ENCODE results near the gene NUMB. TPM values are rescaled to one million over a fixed set of nuclear protein-coding genes. Genes with fewer than 3 reads are reported as not detected.

The NUMB gene
- total and polyA plus RNA-seq, 2 of the 4 experiments (the other 2 are of a cell fraction): 45.9 to 114 TPM

DNA sequence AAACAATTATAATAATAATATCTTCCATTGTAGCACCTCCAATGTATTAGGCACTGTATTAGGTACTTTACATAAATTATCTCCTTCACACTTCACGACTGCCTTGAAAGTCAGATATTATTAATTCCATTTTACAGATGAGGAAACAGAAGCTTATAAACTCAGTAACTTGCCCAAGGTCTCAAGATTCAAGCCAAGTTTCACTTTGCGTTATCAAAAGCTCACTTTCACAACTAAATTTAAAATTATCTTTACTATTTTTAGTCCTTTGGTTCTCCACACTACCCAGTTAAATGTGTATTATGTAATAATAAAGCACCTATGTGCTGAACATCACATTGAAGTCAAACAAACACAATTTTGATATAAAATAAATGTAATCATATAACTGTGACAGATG is 55.8 kb downstream of the NUMB start:
- no peak overlapping the region for H2BK20ac ChIP-seq (ENCODE audit: low read depth, low read length)
- no peak overlapping the region for H3K9ac ChIP-seq (ENCODE audit: low read depth, low read length)
- H3K4me3 ChIP-seq (ENCODE audit: insufficient read depth, low read depth, low read length): no peak overlapping the region
- ATAC-seq (ENCODE audit: low read depth) (no peak), DNase-seq (no peak)
- ChIA-PET CTCF (interaction anchor here (0.5 kb wide), 1 partner anchor 122 kb away, joined by 6 read pairs; no protein-coding TSS in a partner anchor), POLR2A (ENCODE audit: unreplicated experiment) (no interaction called here)
- H3K27me3 ChIP-seq (ENCODE audit: control insufficient read depth, insufficient read depth, low read length): no peaks in the 10 kb centered on the region
- no peaks in the 10 kb centered on the region for H3K9me3 ChIP-seq (ENCODE audit: control insufficient read depth, insufficient read depth, low read length)
- H2AK5ac ChIP-seq (ENCODE audit: low read depth, low read length): no peak overlapping the region
- H3K23ac ChIP-seq (ENCODE audit: low read depth, low read length): peak overlapping the region; percentile 46; the same call in 1 of the 2 replicates
- H3K4ac ChIP-seq (ENCODE audit: low read depth, low read length): no peak overlapping the region
- peaks cover 3% of the 10 kb centered on the region; the same call in 1 of the 2 replicates for H3K4me1 ChIP-seq (ENCODE audit: control insufficient read depth, insufficient read depth, low read length)
- H3K14ac ChIP-seq (replicated peaks; ENCODE audit: low read depth, low read length): no peak overlapping the region
- H4K20me1 ChIP-seq (ENCODE audit: insufficient read depth, low read length): peaks cover 43% of the 10 kb centered on the region; the same call in 1 of the 2 replicates
- no peak overlapping the region for H2BK15ac ChIP-seq (ENCODE audit: low read depth, low read length)
- no peak overlapping the region for H2BK5ac ChIP-seq (ENCODE audit: low read depth, low read length, poor library complexity, severe bottlenecking)
- in situ Hi-C loops (cut with MboI; ENCODE audit: low sequenced_read_pairs): no loop called here
- H3K18ac ChIP-seq (ENCODE audit: low read depth, low read length): no peak overlapping the region; the same call in 1 of the 2 replicates
- no peak overlapping the region for H3K56ac ChIP-seq (ENCODE audit: extremely low read depth, insufficient read depth, low read length)
- H3K36me3 ChIP-seq (ENCODE audit: control insufficient read depth, insufficient read depth, low read length): peaks cover 12% of the 10 kb centered on the region; the same call in 1 of the 2 replicates
- WGBS, 2 experiments (ENCODE audit: extremely low coverage in 2 of 2, insufficient read length in 1 of 2): no CpG with 5 or more reads among the region's 2 CpGs
- no peak overlapping the region for H2BK120ac ChIP-seq (ENCODE audit: low read depth, low read length)
- no peak overlapping the region for H3K4me2 ChIP-seq (ENCODE audit: low read depth, low read length)
- H4K5ac ChIP-seq (ENCODE audit: low read depth, low read length): no peak overlapping the region
- dilution Hi-C loops (cut with HindIII; ENCODE audit: low sequenced_read_pairs, unreplicated experiment): no loop called here
- no TSS peak for BruUV-seq (replicated peaks)
- peaks cover 5% of the 10 kb centered on the region for H3K9me1 ChIP-seq (ENCODE audit: insufficient read depth, low read length)
- H4K91ac ChIP-seq (ENCODE audit: insufficient read depth, low read depth, low read length): no peak overlapping the region
- no peak overlapping the region for H3K27ac ChIP-seq (ENCODE audit: insufficient read depth, low read length)
- H2AFZ ChIP-seq (replicated peaks; ENCODE audit: low read length, poor library complexity): no peak overlapping the region
- TF ChIP-seq, protein P1, sequence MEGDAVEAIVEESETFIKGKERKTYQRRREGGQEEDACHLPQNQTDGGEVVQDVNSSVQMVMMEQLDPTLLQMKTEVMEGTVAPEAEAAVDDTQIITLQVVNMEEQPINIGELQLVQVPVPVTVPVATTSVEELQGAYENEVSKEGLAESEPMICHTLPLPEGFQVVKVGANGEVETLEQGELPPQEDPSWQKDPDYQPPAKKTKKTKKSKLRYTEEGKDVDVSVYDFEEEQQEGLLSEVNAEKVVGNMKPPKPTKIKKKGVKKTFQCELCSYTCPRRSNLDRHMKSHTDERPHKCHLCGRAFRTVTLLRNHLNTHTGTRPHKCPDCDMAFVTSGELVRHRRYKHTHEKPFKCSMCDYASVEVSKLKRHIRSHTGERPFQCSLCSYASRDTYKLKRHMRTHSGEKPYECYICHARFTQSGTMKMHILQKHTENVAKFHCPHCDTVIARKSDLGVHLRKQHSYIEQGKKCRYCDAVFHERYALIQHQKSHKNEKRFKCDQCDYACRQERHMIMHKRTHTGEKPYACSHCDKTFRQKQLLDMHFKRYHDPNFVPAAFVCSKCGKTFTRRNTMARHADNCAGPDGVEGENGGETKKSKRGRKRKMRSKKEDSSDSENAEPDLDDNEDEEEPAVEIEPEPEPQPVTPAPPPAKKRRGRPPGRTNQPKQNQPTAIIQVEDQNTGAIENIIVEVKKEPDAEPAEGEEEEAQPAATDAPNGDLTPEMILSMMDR (conservative IDR thresholded peaks at IDR 0.05; ENCODE audit: low read depth, low read length): no peak
- TF ChIP-seq FOS (IDR thresholded peaks at IDR 0.05; ENCODE audit: low read depth, low read length) (no peak), RFX5 (IDR thresholded peaks at IDR 0.05; ENCODE audit: low read depth, low read length) (no peak), MAZ (IDR thresholded peaks at IDR 0.05; ENCODE audit: borderline replicate concordance, low read depth, low read length) (no peak), NFE2L2 (IDR thresholded peaks at IDR 0.05; ENCODE audit: low read depth, low read length) (no peak), MXI1 (IDR thresholded peaks at IDR 0.05; ENCODE audit: borderline replicate concordance, low read depth, low read length) (no peak), SMC3 (IDR thresholded peaks at IDR 0.05; ENCODE audit: low read depth, low read length) (no peak), RCOR1 (IDR thresholded peaks at IDR 0.05; ENCODE audit: insufficient replicate concordance, low read length) (no peak), BHLHE40 (IDR thresholded peaks at IDR 0.05; ENCODE audit: low read depth, low read length) (no peak), MAFK (IDR thresholded peaks at IDR 0.05; ENCODE audit: low read depth, low read length) (no peak), POLR2A (IDR thresholded peaks at IDR 0.05; ENCODE audit: low read depth, low read length) (no peak)
- TF ChIP-seq, protein P2, sequence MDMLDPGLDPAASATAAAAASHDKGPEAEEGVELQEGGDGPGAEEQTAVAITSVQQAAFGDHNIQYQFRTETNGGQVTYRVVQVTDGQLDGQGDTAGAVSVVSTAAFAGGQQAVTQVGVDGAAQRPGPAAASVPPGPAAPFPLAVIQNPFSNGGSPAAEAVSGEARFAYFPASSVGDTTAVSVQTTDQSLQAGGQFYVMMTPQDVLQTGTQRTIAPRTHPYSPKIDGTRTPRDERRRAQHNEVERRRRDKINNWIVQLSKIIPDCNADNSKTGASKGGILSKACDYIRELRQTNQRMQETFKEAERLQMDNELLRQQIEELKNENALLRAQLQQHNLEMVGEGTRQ (IDR thresholded peaks at IDR 0.05; ENCODE audit: low read depth, low read length): no peak
- H4K8ac ChIP-seq (ENCODE audit: low read depth in 2 of 2, low read length in 2 of 2): no peak overlapping the region
- intact Hi-C loops (cut with micrococcal nuclease): no loop called here
- no peak overlapping the region for H2AK9ac ChIP-seq (replicated peaks; ENCODE audit: low read depth, low read length, poor library complexity)
- peaks cover 26 to 61% of the 10 kb centered on the region in 2 experiments for H3K79me1 ChIP-seq (ENCODE audit: low read depth in 1 of 2, low read length in 2 of 2)

All from IMR-90 (cell line).